DND-41 (cell line): ENCODE results near the gene TSPAN18.

Source experiments
- ATAC-seq: fragments of 200-7000 bp; cut with Tn5 transposase; 3 replicates; pipeline ENCODE4 v1.9.1; 2021; ENCODE audit warnings: low read depth; ENCODE audit not compliant: insufficient read depth
- DNase-seq: peaks from one replicate; pipeline ENCODE4 v3.0.0-alpha.2; 2020
- H2AFZ ChIP-seq: 2 replicates; pipeline ENCODE4 v1.6.0; 2012; ENCODE audit warnings: low read depth, low read length
- H3K27ac ChIP-seq: 2 replicates; pipeline ENCODE4 v1.5.1; 2012; ENCODE audit warnings: low read length, inconsistent platforms
- H3K27me3 ChIP-seq: fragments of 200-600 bp; sonication (generic); 2 replicates; pipeline ENCODE4 v1.6.0; 2012; ENCODE audit warnings: low read length, mild to moderate bottlenecking, inconsistent platforms; ENCODE audit not compliant: insufficient read depth, poor library complexity
- H3K36me3 ChIP-seq: 2 replicates; pipeline ENCODE4 v1.5.1; 2012; ENCODE audit warnings: low read length, inconsistent platforms; ENCODE audit not compliant: insufficient read depth
- H3K4me1 ChIP-seq: 2 replicates; pipeline ENCODE4 v1.5.1; 2012; ENCODE audit warnings: mild to moderate bottlenecking, low read length; ENCODE audit not compliant: insufficient read depth
- H3K4me2 ChIP-seq: 2 replicates; pipeline ENCODE4 v1.6.0; 2012; ENCODE audit warnings: mild to moderate bottlenecking, moderate library complexity, low read length, inconsistent platforms; ENCODE audit not compliant: insufficient read depth
- H3K4me3 ChIP-seq, 2 experiments: fragments of 200-600 bp in 1 of 2; shearing (Covaris generic) in 1 of 2; 2 replicates each; pipeline ENCODE4 v1.5.1; 2012 to 2016; ENCODE audit warnings: inconsistent platforms in 2 of 2, low read length in 2 of 2, mild to moderate bottlenecking in 2 of 2, low read depth in 1 of 2, moderate library complexity in 1 of 2
- H3K79me2 ChIP-seq: 2 replicates; pipeline ENCODE4 v1.6.0; 2012; ENCODE audit warnings: low read length, inconsistent platforms; ENCODE audit not compliant: insufficient read depth
- H3K9ac ChIP-seq: 2 replicates; pipeline ENCODE4 v1.6.0; 2012; ENCODE audit warnings: low read depth, mild to moderate bottlenecking, inconsistent platforms, low read length, moderate library complexity
- H3K9me3 ChIP-seq: 2 replicates; pipeline ENCODE4 v1.5.1; 2012; ENCODE audit warnings: low read length, moderate library complexity, mild to moderate bottlenecking, inconsistent platforms; ENCODE audit not compliant: insufficient read depth, severe bottlenecking
- H4K20me1 ChIP-seq: 2 replicates; pipeline ENCODE4 v1.6.0; 2012; ENCODE audit warnings: low read length; ENCODE audit not compliant: insufficient read depth
- CTCF ChIP-seq: IDR thresholded peaks from 2 replicates; pipeline ENCODE4 v1.5.1; 2012; ENCODE audit warnings: borderline replicate concordance, low read length, moderate library complexity, mild to moderate bottlenecking; ENCODE audit not compliant: poor library complexity, severe bottlenecking; ENCODE audit errors: extremely low read depth
- EZH2 ChIP-seq: IDR thresholded peaks from 3 replicates; pipeline ENCODE4 v1.6.1; 2012; ENCODE audit warnings: borderline replicate concordance, low read depth, mild to moderate bottlenecking, moderate library complexity, low read length, inconsistent platforms; ENCODE audit not compliant: severe bottlenecking

TSPAN18 gene

GRCh38 chr11:44736791-44737190, 10.0 kb downstream of the TSPAN18 start:
- no peak for ATAC-seq

GRCh38 chr11:44737245-44738085, 10.7 kb downstream of the TSPAN18 start:
- Histone ChIP-seq H3K9me3 (no peaks in the 10 kb centered on the region), H3K27me3 (peaks cover 5% of the 10 kb centered on the region), H3K36me3 (no peaks in the 10 kb centered on the region), H2AFZ (no peak overlapping the region), H3K9ac (no peak overlapping the region), H4K20me1 (no peaks in the 10 kb centered on the region), H3K4me2 (no peak overlapping the region), H3K79me2 (no peaks in the 10 kb centered on the region), H3K27ac (no peak overlapping the region), H3K4me1 (no peaks in the 10 kb centered on the region), H3K4me3 (no peak overlapping the region)
- ATAC-seq (no peak), DNase-seq (no peak)
- no peak for TF ChIP-seq EZH2
- no peak for TF ChIP-seq CTCF

More at GRCh38 chr11:44736791-44737190, 10.0 kb downstream of the TSPAN18 start:
- no peak for TF ChIP-seq CTCF
- TF ChIP-seq EZH2, result no peak
- H3K9ac ChIP-seq, result no peak overlapping the region
- H3K9me3 ChIP-seq, result no peaks in the 10 kb centered on the region
- H2AFZ ChIP-seq, result no peak overlapping the region
- H3K36me3 ChIP-seq, result no peaks in the 10 kb centered on the region
- no peaks in the 10 kb centered on the region for H3K4me1 ChIP-seq
- no peak overlapping the region for H3K4me3 ChIP-seq
- peaks cover 8% of the 10 kb centered on the region for H3K27me3 ChIP-seq
- no peak overlapping the region for H3K27ac ChIP-seq
- no peak for DNase-seq
- H4K20me1 ChIP-seq, result no peaks in the 10 kb centered on the region
- H3K4me2 ChIP-seq, result no peak overlapping the region
- H3K79me2 ChIP-seq, result no peaks in the 10 kb centered on the region

GRCh38 chr11:44738791-44739190, 12.0 kb downstream of the TSPAN18 start:
- no peak for ATAC-seq
- Histone ChIP-seq H3K36me3 (no peaks in the 10 kb centered on the region), H3K9ac (no peak overlapping the region), H4K20me1 (no peaks in the 10 kb centered on the region), H3K9me3 (no peaks in the 10 kb centered on the region), H3K4me2 (no peak overlapping the region), H2AFZ (no peak overlapping the region), H3K4me1 (no peaks in the 10 kb centered on the region), H3K27me3 (peaks cover 5% of the 10 kb centered on the region), H3K79me2 (no peaks in the 10 kb centered on the region), H3K4me3 (no peak overlapping the region), H3K27ac (no peak overlapping the region)
- no peak for TF ChIP-seq EZH2
- no peak for DNase-seq

- Histone ChIP-seq H3K4me2 (no peak overlapping the region), H2AFZ (no peak overlapping the region), H3K9ac (no peak overlapping the region), H3K36me3 (no peaks in the 10 kb centered on the region), H3K4me1 (no peaks in the 10 kb centered on the region), H4K20me1 (no peaks in the 10 kb centered on the region), H3K79me2 (no peaks in the 10 kb centered on the region), H3K9me3 (no peaks in the 10 kb centered on the region), H3K4me3 (no peak overlapping the region), H3K27me3 (peaks cover 12% of the 10 kb centered on the region), H3K27ac (no peak overlapping the region)
- no peak for TF ChIP-seq CTCF
- DNase-seq, result no peak
- no peak for ATAC-seq
Measured at GRCh38 chr11:44740967-44741366, 14.2 kb downstream of the TSPAN18 start.
